SK-N-MC (cell line): ENCODE results near the gene TAF3.

ENCODE experiments used
- EZH2 ChIP-seq: fragments of 200-600 bp; sonication (generic); IDR thresholded peaks from one replicate; pipeline ENCODE4 v1.6.1; 2017; ENCODE audit warnings: antibody characterized with exemption
- FOXP2 ChIP-seq: optimal IDR thresholded peaks from 2 replicates; pipeline ENCODE3; 2011; ENCODE audit warnings: mild to moderate bottlenecking, moderate library complexity; ENCODE audit not compliant: insufficient read depth; ENCODE audit errors: extremely low read length, control extremely low read depth
- POLR2AphosphoS5 ChIP-seq: IDR thresholded peaks from 2 replicates; pipeline ENCODE4 v1.6.1; 2012; ENCODE audit warnings: mild to moderate bottlenecking, low read depth, low read length, borderline replicate concordance

DNA sequence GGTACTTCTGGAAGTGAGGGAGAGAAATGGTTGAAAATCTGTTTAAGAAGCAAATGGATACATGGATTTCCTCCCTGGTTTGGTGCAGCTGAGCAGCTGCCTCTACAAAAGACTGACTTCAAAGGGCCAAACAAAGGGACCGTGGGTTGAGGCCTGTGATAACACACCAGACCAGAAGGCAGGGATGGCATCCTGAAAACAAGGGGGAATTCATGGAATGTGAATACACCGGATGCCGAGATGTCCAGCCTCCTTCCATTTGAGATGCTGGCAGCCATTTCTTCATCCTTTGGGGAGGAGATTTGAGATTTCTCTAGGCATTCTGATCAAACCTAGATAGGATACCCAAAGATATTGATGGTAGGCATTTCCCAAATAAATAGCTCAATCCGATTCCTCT lies 36.9 kb downstream of the TAF3 start:
- TF ChIP-seq EZH2 (no peak), POLR2AphosphoS5 (no peak), FOXP2 (no peak)
